Pancreas (tissue), 10 donors: Measurements from ENCODE around the gene TMEM131. TPM values are rescaled to one million over a fixed set of nuclear protein-coding genes. Genes with fewer than 3 reads are reported as not detected.

Experiments used
- ATAC-seq, 4 donors: fragments of 200-7000 bp; cut with Tn5 transposase; one replicate each; pipeline versions ENCODE4 v1.8.0 to v1.9.1; 2020; ENCODE audit warnings: mild to moderate bottlenecking in 4 of 4, moderate library complexity in 4 of 4
- DNase-seq, 6 donors: peaks; one replicate each; pipeline ENCODE4 v3.0.0-alpha.2; 2020
- FAIRE-seq: peaks from 2 replicates; lab custom pipeline; 2012; peaks lifted over from hg19 to GRCh38; lab: Jason Lieb, UNC
- H3K27ac ChIP-seq, 4 donors: fragments of 200-600 bp; sonication (generic); 1 replicate in 3 of 4; 2 replicates in 1 of 4; pipeline versions ENCODE4 v1.5.0 to v1.8.0; 2020
- H3K27me3 ChIP-seq, 4 donors: fragments of 200-600 bp; one replicate each; pipeline ENCODE4 v1.8.0; 2021
- H3K36me3 ChIP-seq, 3 donors: fragments of 200-600 bp; sonication (generic) in 1 of 3; one replicate each; pipeline versions ENCODE4 v1.5.0 to v1.8.0; 2020 to 2021
- H3K4me1 ChIP-seq, 3 donors: fragments of 200-600 bp; one replicate each; pipeline ENCODE4 v1.8.0; 2021
- H3K4me3 ChIP-seq, 4 donors: fragments of 200-600 bp; sonication (generic) in 2 of 4; one replicate each; pipeline versions ENCODE4 v1.5.0 to v1.8.0; 2020 to 2021
- H3K9me3 ChIP-seq, 4 donors: fragments of 200-600 bp; one replicate each; pipeline ENCODE4 v1.8.0; 2021
- WGBS, 2 donors: extraction: QIAGEN DNeasy Blood & Tissue Kit; methylation state at CpG; one replicate each; pipeline ENCODE4 v1.1.7; 2013; 5-methylcytosine and 5-hydroxymethylcytosine counted together
- intact Hi-C, 3 donors: fragments of 100-400 bp; cut with DNase I; formaldehyde crosslinking; loops; one replicate each; pipeline versions ENCODE4 v1.11.1 to v1.14.2; 2022
- polyA plus RNA-seq, 2 donors: library from polyadenylated mRNA; stranded (reverse); fragments of 200-250 nt; gene quantifications; one replicate each; pipeline ENCODE4 v1.2.3, GENCODE V29; 2013
- total RNA-seq, 6 donors: library from RNA; stranded (reverse); fragmentation: NEBNext Ultra II Directional in 4 of 6; extraction: Animal tissue kit (Norgen Biotek cat#: 25700) in 4 of 6; gene quantifications; one replicate each; pipeline versions ENCODE4 v1.2.1 to v1.2.4, GENCODE V29; 2021 to 2023
- TF ChIP-seq, protein P1 (sequence below), 4 donors: fragments of 200-600 bp; sonication (generic) in 3 of 4; IDR thresholded peaks; one replicate each; pipeline versions ENCODE4 v1.5.0 to v1.8.0; 2021; ENCODE audit warnings: antibody characterized with exemption in 4 of 4
- donor health status: healthy with polysubstance abuse.
- donor health status: DM: no; HTN: no; CAD: no; lungs with moderate emphysema.
- donor health status: DM: no; HTN: no; CAD: no.
- donor health status: control.
- donor health status: control.
- donor health status: Bipolar disorder and iron deficiency.
- donor health status: DM: yes; HTN: yes; CAD: no.
- donor health status: DM: no; HTN: no; CAD: no.
- donor health status: DM: no; HTN: no; CAD: no.
- donor health status: DM: yes; HTN: yes; CAD: no.

TMEM131 gene
- total and polyA plus RNA-seq, 8 donors: 8.1 to 26.5 (median 19.4) TPM

DNA sequence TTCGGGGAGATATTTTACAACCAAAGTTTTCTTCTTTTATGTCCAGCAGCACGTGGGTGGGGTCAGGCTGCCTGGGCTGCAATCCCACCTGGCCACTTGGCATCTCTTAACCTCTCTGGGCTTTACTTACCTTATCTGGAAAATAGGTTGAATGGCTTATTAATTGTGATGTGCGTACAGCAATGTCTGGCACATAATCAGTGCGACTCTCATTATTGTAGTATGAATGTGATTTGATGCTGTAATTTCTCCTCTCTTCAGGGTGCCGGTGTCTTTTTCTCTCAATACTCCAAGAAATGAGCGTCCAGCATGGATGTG, 284.4 kb downstream of the TMEM131 start:
- WGBS, 2 donors: 76 to 82% methylated on average over 6 of the region's 6 CpGs
- Histone ChIP-seq H3K9me3 (no peaks in the 10 kb centered on the region), H3K27ac (no peak overlapping the region), H3K4me3 (no peak overlapping the region), H3K4me1 (no peaks in the 10 kb centered on the region), H3K27me3 (no peaks in the 10 kb centered on the region), H3K36me3 (no peaks in the 10 kb centered on the region)
- intact Hi-C loops: no loop called here
- no peak for FAIRE-seq
- no peak for DNase-seq
- no peak for ATAC-seq
- TF ChIP-seq, protein P1, sequence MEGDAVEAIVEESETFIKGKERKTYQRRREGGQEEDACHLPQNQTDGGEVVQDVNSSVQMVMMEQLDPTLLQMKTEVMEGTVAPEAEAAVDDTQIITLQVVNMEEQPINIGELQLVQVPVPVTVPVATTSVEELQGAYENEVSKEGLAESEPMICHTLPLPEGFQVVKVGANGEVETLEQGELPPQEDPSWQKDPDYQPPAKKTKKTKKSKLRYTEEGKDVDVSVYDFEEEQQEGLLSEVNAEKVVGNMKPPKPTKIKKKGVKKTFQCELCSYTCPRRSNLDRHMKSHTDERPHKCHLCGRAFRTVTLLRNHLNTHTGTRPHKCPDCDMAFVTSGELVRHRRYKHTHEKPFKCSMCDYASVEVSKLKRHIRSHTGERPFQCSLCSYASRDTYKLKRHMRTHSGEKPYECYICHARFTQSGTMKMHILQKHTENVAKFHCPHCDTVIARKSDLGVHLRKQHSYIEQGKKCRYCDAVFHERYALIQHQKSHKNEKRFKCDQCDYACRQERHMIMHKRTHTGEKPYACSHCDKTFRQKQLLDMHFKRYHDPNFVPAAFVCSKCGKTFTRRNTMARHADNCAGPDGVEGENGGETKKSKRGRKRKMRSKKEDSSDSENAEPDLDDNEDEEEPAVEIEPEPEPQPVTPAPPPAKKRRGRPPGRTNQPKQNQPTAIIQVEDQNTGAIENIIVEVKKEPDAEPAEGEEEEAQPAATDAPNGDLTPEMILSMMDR (IDR thresholded peaks at IDR 0.05): no peak

GRCh38 chr2:97708608-97709007, 287.1 kb downstream of the TMEM131 start:
- H3K4me1 ChIP-seq: no peaks in the 10 kb centered on the region
- no peak overlapping the region for H3K27ac ChIP-seq
- DNase-seq: peak in 1 of 6 donors; percentile 12
- H3K9me3 ChIP-seq: no peaks in the 10 kb centered on the region
- no peak for FAIRE-seq
- H3K4me3 ChIP-seq: no peak overlapping the region
- TF ChIP-seq, protein P1 (IDR thresholded peaks at IDR 0.05): no peak
- H3K27me3 ChIP-seq: no peaks in the 10 kb centered on the region
- WGBS, 2 donors: 85 to 91% methylated on average over 8 of the region's 8 CpGs
- intact Hi-C loops: loop anchor here in 2 of 3 donors (5.0 to 10.0 kb wide), 2 partner anchors 674 to 1644 kb away; no protein-coding TSS in a partner anchor
- no peak for ATAC-seq
- no peaks in the 10 kb centered on the region for H3K36me3 ChIP-seq

DNA sequence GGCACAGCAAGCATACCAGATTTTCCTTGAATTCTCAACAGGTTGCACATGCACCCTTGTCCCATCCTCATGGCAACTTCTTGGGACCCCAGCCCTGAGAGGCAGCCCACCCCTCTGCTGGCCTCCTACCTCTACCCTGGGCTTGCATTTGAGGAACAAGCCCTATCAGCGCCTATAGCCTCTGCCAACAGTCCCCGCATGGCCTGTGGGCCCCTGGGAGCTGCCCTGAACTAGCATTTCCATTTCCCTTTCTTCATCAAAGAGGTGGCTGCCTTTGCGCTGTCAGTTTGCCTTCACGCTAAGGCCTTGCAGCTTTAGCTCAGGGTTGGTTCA, 287.7 kb downstream of the TMEM131 start:
- no peaks in the 10 kb centered on the region for H3K9me3 ChIP-seq
- ATAC-seq (no peak), DNase-seq (peak in 1 of 6 donors; percentile 32), FAIRE-seq (no peak)
- no peaks in the 10 kb centered on the region for H3K27me3 ChIP-seq
- TF ChIP-seq, protein P1 (IDR thresholded peaks at IDR 0.05): no peak
- no peaks in the 10 kb centered on the region for H3K4me1 ChIP-seq
- WGBS, 2 donors: 84 to 91% methylated on average over 4 of the region's 4 CpGs
- H3K4me3 ChIP-seq: no peak overlapping the region
- intact Hi-C loops: loop anchor here in 2 of 3 donors (5.0 to 10.0 kb wide), 2 partner anchors 674 to 1643 kb away; no protein-coding TSS in a partner anchor
- no peak overlapping the region for H3K27ac ChIP-seq
- H3K36me3 ChIP-seq: no peaks in the 10 kb centered on the region

DNA sequence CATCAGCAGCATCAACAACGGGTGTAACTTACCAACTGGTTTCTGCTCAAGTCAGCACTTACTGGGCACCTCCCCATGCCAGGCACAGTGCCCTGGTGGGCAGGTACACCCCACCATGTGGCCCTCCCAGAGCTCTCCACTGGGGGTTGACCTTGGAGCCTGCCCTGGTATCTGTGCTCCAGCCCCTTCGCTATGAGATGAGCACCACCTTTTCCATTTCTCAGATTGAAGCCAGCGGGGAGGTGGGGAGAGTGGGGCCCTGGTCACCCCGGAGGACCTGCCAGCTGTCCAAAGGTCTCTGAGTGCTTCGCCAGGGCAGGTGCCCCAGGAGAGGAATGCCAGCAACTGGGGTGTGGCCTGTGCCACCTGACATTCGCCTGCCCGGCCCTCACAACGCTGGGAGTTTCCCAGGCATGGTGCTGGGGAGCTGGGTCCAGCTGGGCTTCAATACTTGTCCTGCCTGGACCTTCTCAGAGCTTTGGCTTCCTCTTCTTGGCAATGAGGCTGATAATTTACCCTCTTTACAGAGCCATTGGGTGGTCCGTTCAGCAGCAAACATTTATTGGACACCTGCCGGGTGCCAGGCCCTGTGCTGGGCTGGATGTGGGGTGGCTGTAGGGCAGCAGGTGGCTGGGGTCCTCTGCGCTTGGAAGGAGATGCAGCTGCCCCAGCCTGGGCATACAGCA, 288.2 kb downstream of the TMEM131 start:
- FAIRE-seq (no peak), DNase-seq (peak in 1 of 6 donors; percentile 41), ATAC-seq (peak in 3 of 4 donors; percentile 29 to 79 (median 41))
- H3K36me3 ChIP-seq: no peaks in the 10 kb centered on the region
- H3K9me3 ChIP-seq: no peaks in the 10 kb centered on the region
- H3K4me1 ChIP-seq: no peaks in the 10 kb centered on the region
- intact Hi-C loops: loop anchor here in 2 of 3 donors (5.0 to 10.0 kb wide), 2 partner anchors 675 to 1643 kb away; no protein-coding TSS in a partner anchor
- TF ChIP-seq, protein P1 (IDR thresholded peaks at IDR 0.05): no peak
- WGBS, 2 donors: 53 to 64% methylated on average over 11 of the region's 11 CpGs
- no peak overlapping the region for H3K27ac ChIP-seq
- no peaks in the 10 kb centered on the region for H3K27me3 ChIP-seq
- H3K4me3 ChIP-seq: no peak overlapping the region

DNA sequence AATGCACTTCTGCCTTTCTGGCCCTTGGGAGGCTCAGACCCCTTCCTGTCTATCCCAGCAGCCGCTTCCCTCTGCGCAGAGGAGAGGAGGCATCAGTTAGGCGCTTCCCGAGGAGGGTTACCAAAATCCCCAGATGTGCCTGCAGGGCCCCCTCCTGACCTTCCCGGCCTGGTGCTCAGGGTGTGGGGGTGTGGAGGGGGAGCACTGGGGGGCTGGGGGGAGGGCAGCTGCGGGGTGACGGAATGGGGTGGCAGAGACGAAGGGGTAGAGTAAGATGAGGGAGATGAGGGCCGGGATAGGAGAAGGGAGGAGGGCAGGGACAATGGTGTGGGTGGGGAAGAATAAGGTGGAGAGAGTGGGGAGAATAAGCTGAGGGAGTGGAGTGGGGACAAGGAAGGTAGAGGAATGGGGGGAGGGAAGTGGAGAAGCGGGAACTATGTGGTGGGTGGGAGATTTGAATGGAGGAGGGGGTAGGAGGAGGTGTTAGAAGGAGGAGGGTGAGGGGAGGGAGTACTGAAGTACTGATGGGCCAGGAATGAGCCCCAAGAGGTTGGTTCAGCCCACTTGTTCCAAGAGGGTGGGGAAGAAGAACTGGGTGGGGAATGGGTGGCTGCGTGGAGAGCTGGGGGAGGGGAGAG, 288.9 kb downstream of the TMEM131 start:
- FAIRE-seq: no peak
- TF ChIP-seq, protein P1 (IDR thresholded peaks at IDR 0.05): no peak
- intact Hi-C loops: loop anchor here in 2 of 3 donors (5.0 to 10.0 kb wide), 2 partner anchors 675 to 1642 kb away; no protein-coding TSS in a partner anchor
- Histone ChIP-seq H3K4me3 (no peak overlapping the region), H3K27ac (no peak overlapping the region), H3K27me3 (no peaks in the 10 kb centered on the region), H3K36me3 (no peaks in the 10 kb centered on the region), H3K4me1 (no peaks in the 10 kb centered on the region), H3K9me3 (no peaks in the 10 kb centered on the region)
- no peak for ATAC-seq
- WGBS, 2 donors: 75 to 80% methylated on average over 10 to 11 of the region's 11 CpGs
- peak in 1 of 6 donors; percentile 21 for DNase-seq
